HUES48 (cell line): ENCODE data around the gene HK1.
A peak's percentile ranks its signal among the peaks of the same experiment; 100 is the strongest.
"Not testable (repeated sequence)": the region's sequence is repeated elsewhere in the genome, so short reads cannot be mapped to it uniquely, and the experiment has no call there.

Source experiments
- H3K27ac ChIP-seq: one replicate; pipeline ENCODE4 v1.7.0; 2013; ENCODE audit warnings: low read depth, low read length, inconsistent platforms
- H3K27me3 ChIP-seq: 2 replicates; pipeline ENCODE4 v1.6.1; 2013; ENCODE audit warnings: mild to moderate bottlenecking, low read length; ENCODE audit not compliant: control insufficient read depth, insufficient read depth
- H3K36me3 ChIP-seq: 2 replicates; pipeline ENCODE4 v1.6.1; 2013; ENCODE audit warnings: low read length; ENCODE audit not compliant: control insufficient read depth, insufficient read depth
- H3K4me1 ChIP-seq: 2 replicates; pipeline ENCODE4 v1.6.1; 2013; ENCODE audit warnings: mild to moderate bottlenecking, low read length; ENCODE audit not compliant: control insufficient read depth, insufficient read depth
- H3K4me3 ChIP-seq: 2 replicates; pipeline ENCODE4 v1.5.1; 2013; ENCODE audit warnings: mild to moderate bottlenecking, low read depth, low read length
- H3K9ac ChIP-seq: 2 replicates; pipeline ENCODE4 v1.6.1; 2013; ENCODE audit warnings: mild to moderate bottlenecking, low read depth, low read length, moderate library complexity
- H3K9me3 ChIP-seq: 2 replicates; pipeline ENCODE4 v1.6.1; 2013; ENCODE audit warnings: low read length; ENCODE audit not compliant: control insufficient read depth, insufficient read depth

Gene HK1

DNA sequence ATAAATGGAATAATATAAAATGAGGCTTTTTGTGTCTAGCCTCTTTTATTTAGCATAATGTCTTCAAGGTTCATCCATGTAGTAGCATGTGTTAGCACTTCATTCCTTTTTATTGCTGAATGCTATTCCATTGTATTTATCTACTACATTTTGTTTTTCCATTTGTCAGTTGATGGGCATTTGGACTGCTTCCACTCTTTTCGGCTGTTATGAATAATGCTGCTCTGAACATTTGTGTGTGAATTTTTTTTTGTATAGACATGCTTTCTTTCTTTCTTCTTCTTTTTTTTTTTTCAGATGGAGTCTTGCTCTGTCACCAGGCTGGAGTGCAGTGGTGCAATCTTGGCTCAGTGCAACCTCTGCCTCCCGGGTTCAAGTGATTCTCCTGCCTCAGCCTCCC, 50.6 kb downstream of the HK1 start:
- H3K36me3 ChIP-seq, H3K9me3 ChIP-seq, H3K27me3 ChIP-seq, H3K4me3 ChIP-seq: not testable (repeated sequence)
- Histone ChIP-seq H3K9ac (0 out of 2 replicates have a peak overlapping the region, but pooled peaks have one; percentile 40), H3K4me1 (peaks cover 74% of the 10 kb centered on the region), H3K27ac (peak overlapping the region; percentile 93)

DNA sequence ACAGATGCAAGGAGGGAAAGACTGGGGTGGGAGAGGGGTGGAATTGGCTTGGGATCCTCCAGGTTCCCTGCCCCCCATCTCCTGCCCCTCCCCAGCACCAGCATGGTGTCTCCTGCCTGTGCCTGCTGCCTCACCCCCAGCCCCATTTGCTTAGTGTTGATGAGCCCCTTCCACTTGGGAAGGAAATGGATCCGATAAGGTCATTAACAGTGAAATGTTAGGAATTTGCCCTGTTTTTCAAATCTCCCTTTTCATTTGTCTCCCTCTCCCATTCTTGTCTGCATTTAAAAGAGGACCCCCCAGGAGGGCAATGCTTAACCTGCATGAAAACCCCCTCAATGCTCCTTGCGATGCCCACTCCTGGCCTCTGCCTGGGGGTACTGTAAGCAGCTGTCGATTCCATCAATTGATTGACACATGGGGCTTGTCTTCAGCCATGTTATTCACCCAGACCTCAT, 51.5 kb downstream of the HK1 start:
- no peaks in the 10 kb centered on the region for H3K27me3 ChIP-seq
- H3K9ac ChIP-seq = peak overlapping the region; percentile 40

DNA sequence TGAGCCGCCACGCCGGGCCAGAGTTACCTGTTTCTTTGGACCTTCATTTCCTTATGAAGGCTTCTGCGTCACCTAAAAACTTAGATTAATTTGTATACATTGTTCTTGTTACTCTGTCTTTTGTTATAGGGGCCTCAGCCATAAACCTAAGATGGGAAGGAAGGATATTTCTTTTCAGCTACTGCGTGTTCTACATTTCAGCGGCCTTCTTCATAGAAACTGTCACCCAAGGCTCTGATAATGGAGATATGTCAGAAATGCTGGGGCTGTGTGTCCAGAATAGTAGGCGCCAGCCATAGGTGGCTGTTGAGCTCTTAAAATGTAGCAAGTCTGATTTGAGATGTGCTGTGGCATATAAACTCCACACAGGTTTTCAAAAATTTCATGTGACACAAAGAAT, 52.9 kb downstream of the HK1 start:
- no peaks in the 10 kb centered on the region; the same call in 1 of the 2 replicates for H3K36me3 ChIP-seq
- H3K27ac ChIP-seq = peak overlapping the region; percentile 8
- no peak overlapping the region for H3K4me3 ChIP-seq
- no peaks in the 10 kb centered on the region for H3K9me3 ChIP-seq
- no peak overlapping the region for H3K9ac ChIP-seq
- no peaks in the 10 kb centered on the region for H3K27me3 ChIP-seq
- peaks cover 62% of the 10 kb centered on the region for H3K4me1 ChIP-seq

More for the DNA sequence above, 51.5 kb downstream of the HK1 start:
- Histone ChIP-seq H3K4me1 (peaks cover 69% of the 10 kb centered on the region), H3K36me3 (no peaks in the 10 kb centered on the region; the same call in 1 of the 2 replicates), H3K27ac (peak overlapping the region; percentile 93), H3K4me3 (peak overlapping the region; percentile 21; the same call in 1 of the 2 replicates), H3K9me3 (no peaks in the 10 kb centered on the region)

DNA sequence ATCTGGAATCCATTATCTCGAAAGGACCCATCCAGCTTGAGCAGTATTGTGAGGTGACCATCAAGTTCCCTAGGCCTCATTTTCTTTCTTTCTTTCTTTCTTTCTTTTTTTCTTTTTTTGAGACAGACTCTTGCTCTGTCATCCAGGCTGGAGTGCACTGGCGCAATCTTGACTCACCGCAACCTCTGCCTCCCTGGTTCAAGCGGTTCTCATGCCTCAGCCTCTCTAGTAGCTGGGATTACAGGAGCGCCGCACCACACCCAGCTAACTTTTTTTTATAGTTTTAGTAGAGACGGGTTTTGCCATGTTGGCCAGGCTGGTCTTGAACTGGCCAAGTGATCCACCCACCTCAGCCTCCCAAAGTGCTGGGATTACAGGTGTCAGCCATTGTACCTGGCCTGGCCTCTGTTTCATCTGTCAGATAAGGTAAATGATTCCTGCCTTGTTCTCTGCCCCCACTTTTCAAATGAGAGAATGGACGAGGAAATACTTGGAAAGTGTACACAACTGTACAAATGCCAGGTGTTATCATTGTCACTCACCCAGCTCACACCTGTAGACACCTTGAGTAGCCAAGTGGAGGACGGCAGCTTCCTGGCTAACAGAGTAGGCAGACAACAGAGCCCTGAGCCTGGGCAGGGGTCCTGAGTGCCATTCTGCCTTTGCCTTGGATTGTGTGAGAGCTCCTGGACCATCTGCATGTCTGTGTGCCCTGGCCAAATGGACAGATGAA, 54.1 kb downstream of the HK1 start:
- Histone ChIP-seq H3K36me3 (no peaks in the 10 kb centered on the region; the same call in 1 of the 2 replicates), H3K9ac (no peak overlapping the region), H3K4me1 (peaks cover 58% of the 10 kb centered on the region), H3K9me3 (no peaks in the 10 kb centered on the region), H3K27ac (peak overlapping the region; percentile 64), H3K4me3 (no peak overlapping the region), H3K27me3 (no peaks in the 10 kb centered on the region)

DNA sequence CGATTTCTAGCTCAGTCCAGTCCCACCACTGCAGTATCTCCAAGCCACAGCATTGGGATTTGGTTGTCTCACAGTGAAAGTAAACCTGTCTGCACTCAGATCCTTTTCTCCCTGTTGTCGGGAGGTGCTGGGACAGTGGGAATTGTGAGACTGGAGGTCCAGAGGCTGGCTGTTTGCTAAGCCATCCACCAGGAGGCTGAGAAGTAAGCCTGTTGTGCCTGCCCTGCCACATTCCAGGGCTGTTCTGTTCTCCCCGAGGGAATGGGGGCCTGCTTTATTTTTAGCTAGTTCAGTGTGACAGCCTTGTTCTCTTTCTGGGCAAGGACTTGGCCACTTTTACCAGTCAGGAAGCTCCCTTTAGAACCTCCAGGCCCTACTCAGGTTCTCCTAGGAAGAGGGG, 54.9 kb downstream of the HK1 start:
- Histone ChIP-seq H3K36me3 (no peaks in the 10 kb centered on the region; the same call in 1 of the 2 replicates), H3K9me3 (no peaks in the 10 kb centered on the region), H3K27me3 (no peaks in the 10 kb centered on the region), H3K4me1 (peaks cover 58% of the 10 kb centered on the region), H3K4me3 (no peak overlapping the region), H3K27ac (peak overlapping the region; percentile 64), H3K9ac (no peak overlapping the region)

DNA sequence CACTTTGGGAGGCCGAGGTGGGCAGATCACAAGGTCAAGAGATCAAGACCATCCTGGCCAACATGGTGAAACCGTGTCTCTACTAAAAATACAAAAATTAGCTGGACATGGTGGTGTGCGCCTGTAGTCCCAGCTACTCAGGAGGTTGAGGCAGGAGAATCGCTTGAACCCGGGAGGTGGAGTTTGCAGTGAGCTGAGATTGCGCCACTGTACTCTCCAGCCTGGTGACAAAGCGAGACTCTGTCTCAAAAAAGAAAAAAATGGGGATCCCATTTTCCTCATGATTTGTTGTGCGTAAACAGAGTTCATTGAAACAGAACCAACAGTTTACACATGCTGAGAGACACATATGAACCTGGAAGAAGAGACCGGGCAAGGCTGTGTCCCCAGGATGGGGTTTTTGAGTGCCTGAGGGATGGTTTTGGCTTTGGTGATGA, 55.6 kb downstream of the HK1 start:
- H3K27ac ChIP-seq = peak overlapping the region; percentile 64
- H3K36me3 ChIP-seq, H3K9ac ChIP-seq, H3K4me3 ChIP-seq, H3K27me3 ChIP-seq, H3K9me3 ChIP-seq: not testable (repeated sequence)
- peaks cover 56% of the 10 kb centered on the region for H3K4me1 ChIP-seq

DNA sequence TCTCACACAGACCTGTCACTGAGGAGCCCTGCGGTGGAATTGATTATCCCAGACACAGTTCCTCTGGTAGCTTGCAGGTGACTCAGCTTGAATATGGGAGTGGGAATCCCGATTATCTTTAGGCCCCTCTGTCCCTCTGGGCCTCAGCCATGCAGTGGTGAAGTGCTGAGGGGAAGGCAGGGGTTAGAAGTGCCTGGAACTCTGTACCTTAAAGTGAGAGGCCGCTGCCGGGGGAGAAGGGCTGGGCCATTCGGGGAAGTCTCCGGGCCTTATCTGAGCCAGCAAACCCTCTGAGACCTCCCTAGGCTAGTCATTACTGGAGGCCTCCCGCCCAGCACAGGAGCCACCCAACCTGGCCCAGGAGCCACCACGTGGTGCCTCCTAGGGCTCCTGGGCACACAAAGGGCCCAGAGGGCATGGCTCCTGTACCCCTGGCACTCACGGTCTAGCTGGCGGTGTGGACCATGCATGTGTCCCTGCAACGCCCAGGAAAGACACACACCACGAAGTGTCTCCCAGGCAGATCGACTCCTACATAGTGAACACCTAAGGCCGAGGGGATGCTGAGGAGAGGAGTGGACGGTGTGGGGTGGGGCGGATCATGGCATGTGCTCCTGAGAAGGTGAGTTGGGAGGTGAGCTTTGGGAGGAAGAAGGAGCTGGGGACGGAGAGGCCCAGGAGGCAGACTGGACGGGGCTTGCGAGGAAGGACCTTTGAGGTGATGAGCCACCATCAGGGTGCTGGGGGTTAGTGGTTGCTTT, 56.2 kb downstream of the HK1 start:
- Histone ChIP-seq H3K36me3 (no peaks in the 10 kb centered on the region; the same call in 1 of the 2 replicates), H3K9me3 (no peaks in the 10 kb centered on the region), H3K4me1 (peaks cover 56% of the 10 kb centered on the region), H3K4me3 (no peak overlapping the region), H3K27me3 (no peaks in the 10 kb centered on the region), H3K9ac (no peak overlapping the region), H3K27ac (peak overlapping the region; percentile 64)

DNA sequence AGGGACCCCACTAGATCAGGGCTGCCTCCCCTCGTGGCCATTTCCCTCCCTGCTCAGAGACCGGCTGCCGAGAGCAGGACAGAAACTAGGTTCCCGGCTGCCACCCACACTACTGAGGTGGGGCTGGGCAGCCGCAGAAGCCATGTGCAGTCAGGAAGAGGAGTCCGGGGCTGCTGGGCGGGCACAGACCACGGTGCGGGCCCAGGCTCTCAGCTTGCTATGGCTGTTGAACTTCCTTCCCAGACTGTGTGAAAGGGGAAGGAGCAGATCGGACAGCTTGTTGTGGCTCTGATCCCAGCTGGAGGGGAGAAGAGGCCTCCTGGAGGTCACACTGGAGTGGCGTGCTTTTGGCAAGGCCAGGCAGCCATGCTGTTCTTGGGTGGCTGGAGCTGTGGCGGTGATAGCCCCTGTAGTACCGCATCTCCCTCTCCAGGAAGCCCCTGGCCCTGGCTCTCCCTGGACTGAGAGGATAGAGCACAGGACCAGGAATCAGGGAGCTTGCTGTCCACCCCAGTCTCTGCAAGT, 56.8 kb downstream of the HK1 start:
- Histone ChIP-seq H3K27me3 (no peaks in the 10 kb centered on the region), H3K4me3 (no peak overlapping the region), H3K4me1 (peaks cover 53% of the 10 kb centered on the region), H3K9ac (no peak overlapping the region), H3K27ac (peak overlapping the region; percentile 40), H3K9me3 (no peaks in the 10 kb centered on the region), H3K36me3 (no peaks in the 10 kb centered on the region; the same call in 1 of the 2 replicates)

DNA sequence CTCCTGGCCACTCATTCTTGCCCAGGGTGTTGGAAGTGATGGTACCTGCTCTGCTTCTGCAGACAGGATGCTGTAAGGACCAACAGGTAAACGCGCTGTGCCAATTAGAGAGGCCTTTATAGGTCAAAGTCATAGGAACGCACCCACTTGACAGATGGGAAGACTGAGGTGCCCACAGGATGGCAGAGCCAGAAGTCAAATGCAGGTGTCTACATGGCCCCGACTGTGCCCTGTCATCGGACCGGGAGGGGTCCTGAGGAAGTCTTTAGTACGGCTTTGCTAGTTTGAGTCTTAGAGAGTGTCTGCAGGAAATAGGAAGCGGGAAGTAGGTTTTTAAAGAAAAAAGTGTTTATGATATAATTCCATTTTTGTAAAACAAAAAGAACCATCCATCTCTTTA, 57.3 kb downstream of the HK1 start:
- H3K27ac ChIP-seq = no peak overlapping the region
- H3K27me3 ChIP-seq = no peaks in the 10 kb centered on the region
- H3K4me1 ChIP-seq = peaks cover 48% of the 10 kb centered on the region
- H3K4me3 ChIP-seq = no peak overlapping the region
- no peaks in the 10 kb centered on the region; the same call in 1 of the 2 replicates for H3K36me3 ChIP-seq
- no peaks in the 10 kb centered on the region for H3K9me3 ChIP-seq
- H3K9ac ChIP-seq = no peak overlapping the region

DNA sequence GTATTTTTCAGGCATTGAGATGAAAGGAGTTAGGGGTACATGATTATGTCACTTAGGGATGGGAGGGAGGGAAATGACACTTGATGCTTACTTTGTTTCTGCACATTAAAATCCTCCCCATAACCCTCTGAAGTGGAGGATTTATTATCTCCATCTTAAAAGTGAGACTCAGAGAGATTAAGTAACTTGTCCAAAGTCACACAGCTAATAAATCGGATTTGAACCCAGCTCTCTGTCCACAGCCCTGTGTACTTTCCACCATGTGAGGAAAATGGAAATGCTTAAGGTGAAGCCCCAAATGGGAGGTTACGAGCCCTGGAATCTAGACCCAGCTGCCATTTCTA, 58.6 kb downstream of the HK1 start:
- H3K36me3 ChIP-seq = no peaks in the 10 kb centered on the region
- peaks cover 42% of the 10 kb centered on the region for H3K4me1 ChIP-seq
- no peak overlapping the region for H3K4me3 ChIP-seq
- no peaks in the 10 kb centered on the region for H3K27me3 ChIP-seq
- no peaks in the 10 kb centered on the region for H3K9me3 ChIP-seq
- no peak overlapping the region for H3K9ac ChIP-seq
- H3K27ac ChIP-seq = peak overlapping the region; percentile 92
